Cardiac fibroblast (primary cell): ENCODE results near the gene OLA1.
A peak's percentile ranks its signal among the peaks of the same experiment; 100 is the strongest.

Experiments
- DNase-seq, 2 donors: peaks; one replicate each; pipeline versions ENCODE4 v3.0.0 to v3.0.0-alpha.2; 2010; ENCODE audit warnings: low read depth in 2 of 2
- H3K4me3 ChIP-seq, 2 donors: replicated peaks in 1 of 2; 1 replicate in 1 of 2; 2 replicates in 1 of 2; pipeline ENCODE4 v1.5.1; 2011; ENCODE audit warnings: low read depth in 2 of 2, low read length in 2 of 2, mild to moderate bottlenecking in 2 of 2, moderate library complexity in 1 of 2
- CTCF ChIP-seq: IDR thresholded peaks from one replicate; pipeline ENCODE4 v1.5.1; 2011; ENCODE audit warnings: low read depth, mild to moderate bottlenecking, low read length, inconsistent platforms

OLA1 gene

GRCh38 chr2:174121175-174121574 lies 127.2 kb downstream of the OLA1 start:
- no peak overlapping the region for H3K4me3 ChIP-seq
- no peak for DNase-seq
- TF ChIP-seq CTCF: no peak

GRCh38 chr2:174120346-174120745 lies 128.0 kb downstream of the OLA1 start:
- TF ChIP-seq CTCF: no peak
- peak in 1 of 2 donors; percentile 40 for DNase-seq
- H3K4me3 ChIP-seq: no peak overlapping the region

DNA sequence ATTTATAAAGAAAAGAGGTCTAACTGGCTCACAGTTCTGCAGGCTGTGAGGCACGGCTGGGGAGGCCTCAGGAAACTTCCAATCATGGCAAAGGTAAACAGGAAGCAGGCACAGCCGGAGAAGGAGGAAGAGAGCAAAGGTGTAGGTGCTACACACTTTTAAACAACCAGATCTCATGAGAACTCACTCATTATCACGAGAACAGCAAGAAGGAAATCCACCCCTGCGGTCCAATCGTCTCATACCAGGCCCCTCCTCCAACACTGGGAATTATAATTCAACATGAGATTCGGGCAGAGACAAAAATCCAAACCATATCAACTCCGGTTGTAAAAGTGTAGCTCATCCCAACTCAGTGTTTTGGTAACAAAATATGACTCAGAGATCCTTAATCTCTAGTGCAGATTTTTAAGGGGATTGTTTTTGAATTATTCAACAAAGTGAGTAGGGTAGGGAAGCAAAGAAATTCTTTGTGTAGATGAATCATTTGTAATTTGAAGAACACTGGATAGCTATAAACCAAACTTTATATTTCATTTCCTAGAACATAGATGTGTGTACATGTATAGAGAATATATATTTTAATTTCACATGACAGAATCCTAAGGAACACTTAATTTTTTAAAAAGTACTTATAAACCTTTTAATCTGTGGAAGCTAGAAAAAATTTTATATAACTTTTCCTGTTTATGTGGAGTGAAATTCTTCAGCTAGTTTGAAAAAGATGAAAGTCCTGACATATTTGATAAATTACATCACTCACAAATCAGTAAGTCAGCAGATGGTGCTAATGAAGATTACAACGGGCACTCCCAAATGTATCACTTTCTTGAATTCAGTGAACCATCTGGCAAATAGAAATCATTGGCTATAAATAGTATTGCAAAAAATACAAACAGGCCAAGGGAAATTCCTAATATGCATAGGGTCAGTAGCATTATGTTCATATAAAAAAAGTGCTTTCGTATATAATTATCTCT lies 130.1 kb downstream of the OLA1 start:
- H3K4me3 ChIP-seq: no peak overlapping the region
- peak; percentile 45 to 82 for DNase-seq
- no peak for TF ChIP-seq CTCF

GRCh38 chr2:174112073-174112472 lies 136.3 kb downstream of the OLA1 start:
- H3K4me3 ChIP-seq: no peak overlapping the region
- no peak for TF ChIP-seq CTCF
- DNase-seq: no peak

GRCh38 chr2:174108579-174108978 lies 139.8 kb downstream of the OLA1 start:
- TF ChIP-seq CTCF: no peak
- DNase-seq: no peak
- H3K4me3 ChIP-seq: no peak overlapping the region

DNA sequence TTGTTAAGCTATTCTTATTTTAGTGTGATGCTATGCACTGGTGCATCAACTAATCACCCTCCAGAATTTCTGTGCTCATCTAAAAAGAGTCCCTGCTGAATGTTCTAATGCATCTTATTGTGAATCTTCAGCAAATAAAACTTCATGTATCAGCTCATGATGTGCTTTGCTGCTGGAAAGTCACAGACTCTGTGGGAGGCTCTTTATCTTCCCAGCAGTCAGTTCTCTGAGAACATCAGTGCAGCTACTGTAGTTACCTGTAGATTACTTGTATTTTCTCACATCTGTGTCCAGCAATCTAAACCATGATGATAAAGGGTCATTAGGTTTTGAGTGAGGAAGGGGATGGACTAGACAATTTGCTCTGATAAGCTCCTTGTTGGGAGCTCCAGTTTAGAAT lies 141.6 kb downstream of the OLA1 start:
- DNase-seq: no peak
- H3K4me3 ChIP-seq: no peak overlapping the region
- no peak for TF ChIP-seq CTCF

GRCh38 chr2:174094542-174094941 lies 153.8 kb downstream of the OLA1 start:
- DNase-seq: no peak
- TF ChIP-seq CTCF: no peak
- H3K4me3 ChIP-seq: no peak overlapping the region
